GM23338 (cell line): Measurements from ENCODE around the gene VNN1. TPM values are rescaled to one million over a fixed set of nuclear protein-coding genes. Genes with fewer than 3 reads are reported as not detected.

Experiments
- ATAC-seq: fragments of 200-7000 bp; cut with Tn5 transposase; 3 replicates; pipeline ENCODE4 v1.9.1; 2020
- DNase-seq: peaks from one replicate; pipeline ENCODE4 v3.0.0-alpha.2; 2015; ENCODE audit warnings: low spot score
- H2AFZ ChIP-seq: fragments of 200-600 bp; sonication (generic); 2 replicates; pipeline ENCODE4 v1.8.0; 2016; ENCODE audit warnings: antibody characterized with exemption, mild to moderate bottlenecking, moderate library complexity
- H3F3A ChIP-seq: fragments of 200-600 bp; sonication (generic); replicated peaks from 2 replicates; pipeline ENCODE4 v1.8.0; 2017; ENCODE audit warnings: antibody characterized with exemption, mixed run types, low read depth
- H3K27ac ChIP-seq: fragments of 200-600 bp; sonication (generic); 2 replicates; pipeline ENCODE4 v1.6.1; 2016; ENCODE audit warnings: low read depth
- H3K27me3 ChIP-seq: fragments of 200-600 bp; sonication (generic); 2 replicates; pipeline ENCODE4 v1.8.0; 2016; ENCODE audit warnings: mild to moderate bottlenecking, mixed run types, moderate library complexity; ENCODE audit not compliant: insufficient read depth
- H3K36me3 ChIP-seq: fragments of 200-600 bp; sonication (generic); 2 replicates; pipeline ENCODE4 v1.8.0; 2016; ENCODE audit warnings: mild to moderate bottlenecking; ENCODE audit not compliant: insufficient read depth
- H3K4me1 ChIP-seq: fragments of 200-600 bp; sonication (generic); 2 replicates; pipeline ENCODE4 v1.8.0; 2016; ENCODE audit warnings: mild to moderate bottlenecking, moderate library complexity; ENCODE audit not compliant: insufficient read depth
- H3K4me2 ChIP-seq: fragments of 200-600 bp; sonication (generic); 2 replicates; pipeline ENCODE4 v1.7.1; 2017; ENCODE audit warnings: mixed run types
- H3K4me3 ChIP-seq: fragments of 200-600 bp; sonication (generic); 2 replicates; pipeline ENCODE4 v1.6.1; 2016; ENCODE audit warnings: mixed run types
- H3K79me2 ChIP-seq: fragments of 200-600 bp; sonication (generic); replicated peaks from 2 replicates; pipeline ENCODE4 v1.8.0; 2017; ENCODE audit warnings: mild to moderate bottlenecking; ENCODE audit not compliant: insufficient read depth
- H3K9me2 ChIP-seq: fragments of 200-600 bp; sonication (generic); 2 replicates; pipeline ENCODE4 v1.8.0; 2017; ENCODE audit not compliant: insufficient read depth
- H4K20me1 ChIP-seq: fragments of 200-600 bp; sonication (generic); replicated peaks from 2 replicates; pipeline ENCODE4 v1.8.0; 2017; ENCODE audit warnings: mild to moderate bottlenecking; ENCODE audit not compliant: insufficient read depth
- H3K27ac Mint-ChIP-seq: 2 replicates; pipeline ENCODE4 v1.8.0; 2020; ENCODE audit warnings: inconsistent platforms, mild to moderate bottlenecking, moderate library complexity, mixed read lengths
- H3K27me3 Mint-ChIP-seq: 3 replicates; pipeline ENCODE4 v1.8.0; 2022; ENCODE audit warnings: low read depth, mild to moderate bottlenecking, moderate library complexity, mixed read lengths, inconsistent platforms; ENCODE audit not compliant: insufficient read depth, poor library complexity
- H3K36me3 Mint-ChIP-seq: 3 replicates; pipeline ENCODE4 v1.8.0; 2021; ENCODE audit warnings: low read depth, mild to moderate bottlenecking, inconsistent platforms, moderate library complexity, mixed read lengths
- H3K4me1 Mint-ChIP-seq: 3 replicates; pipeline ENCODE4 v1.8.0; 2020; ENCODE audit warnings: mild to moderate bottlenecking, inconsistent platforms, mixed read lengths
- H3K4me3 Mint-ChIP-seq: 3 replicates; pipeline ENCODE4 v1.8.0; 2021; ENCODE audit warnings: moderate library complexity, mild to moderate bottlenecking, inconsistent platforms, mixed read lengths
- H3K9me3 Mint-ChIP-seq: 3 replicates; pipeline ENCODE4 v1.8.0; 2020; ENCODE audit warnings: moderate library complexity, mild to moderate bottlenecking, inconsistent platforms, mixed read lengths
- CREB1 ChIP-seq: fragments of 250-450 bp; sonication (Bioruptor Pico); IDR thresholded peaks from 2 replicates; pipeline ENCODE4 v1.5.0; 2020; ENCODE audit warnings: low read depth, mild to moderate bottlenecking, moderate library complexity
- EZH2phosphoT487 ChIP-seq: fragments of 200-600 bp; sonication (generic); IDR thresholded peaks from one replicate; pipeline ENCODE4 v1.8.1; 2018; ENCODE audit warnings: antibody characterized with exemption; ENCODE audit not compliant: unreplicated experiment
- JUNB ChIP-seq: IDR thresholded peaks from one replicate; pipeline ENCODE4 v1.6.1; 2016; ENCODE audit warnings: antibody characterized with exemption; ENCODE audit not compliant: unreplicated experiment
- NANOG ChIP-seq: IDR thresholded peaks from 2 replicates; pipeline ENCODE4 v1.6.1; 2016; ENCODE audit warnings: antibody characterized with exemption, borderline replicate concordance
- POLR2AphosphoS5 ChIP-seq: IDR thresholded peaks from 2 replicates; pipeline ENCODE4 v1.6.1; 2016; ENCODE audit warnings: antibody characterized with exemption, low read depth
- STAT1 ChIP-seq: IDR thresholded peaks from one replicate; pipeline ENCODE4 v1.6.1; 2016; ENCODE audit warnings: antibody characterized with exemption; ENCODE audit not compliant: unreplicated experiment
- ZNF114 ChIP-seq: fragments of 250-450 bp; sonication (Bioruptor Pico); IDR thresholded peaks from 2 replicates; pipeline ENCODE4 v1.5.0; 2020; ENCODE audit warnings: mild to moderate bottlenecking, moderate library complexity
- ZNF331 ChIP-seq: fragments of 250-450 bp; sonication (Bioruptor Pico); IDR thresholded peaks from 2 replicates; pipeline ENCODE4 v1.5.0; 2020; ENCODE audit warnings: low read depth, mild to moderate bottlenecking, moderate library complexity
- polyA plus RNA-seq: library from polyadenylated mRNA; unstranded; fragments of >200 nt; fragmentation: Nextera tagmentation; extraction: Ambion mirVana; gene quantifications from 2 replicates; pipeline ENCODE4 v1.2.1, GENCODE V29; 2016
- total RNA-seq: library from RNA; depleted of rRNA; stranded (reverse); fragments of >200 nt; shearing (Covaris generic); gene quantifications from 2 replicates; pipeline ENCODE4 v1.2.3, GENCODE V29; 2014
- TF ChIP-seq, protein P1 (sequence below), 2 experiments: fragments of 200-600 bp in 1 of 2; sonication (generic) in 1 of 2; conservative IDR thresholded peaks; 2 replicates each; pipeline versions ENCODE4 v1.5.1 to v1.6.1; 2016 to 2017; ENCODE audit warnings: antibody characterized with exemption in 2 of 2, low read depth in 2 of 2, mild to moderate bottlenecking in 2 of 2, moderate library complexity in 1 of 2
- TF ChIP-seq, protein P2 (sequence below): fragments of 250-450 bp; sonication (Bioruptor Pico); IDR thresholded peaks from 2 replicates; pipeline ENCODE4 v1.5.0; 2020; ENCODE audit warnings: mild to moderate bottlenecking, moderate library complexity
- TF ChIP-seq, protein P3 (sequence below): IDR thresholded peaks from 2 replicates; pipeline ENCODE4 v1.6.1; 2016; ENCODE audit warnings: antibody characterized with exemption
- TF ChIP-seq, protein P4 (sequence below): IDR thresholded peaks from one replicate; pipeline ENCODE4 v1.6.1; 2018; ENCODE audit warnings: antibody characterized with exemption; ENCODE audit not compliant: unreplicated experiment

VNN1 gene
- total and polyA plus RNA-seq, 2 experiments from 2014 or later: not detected

DNA sequence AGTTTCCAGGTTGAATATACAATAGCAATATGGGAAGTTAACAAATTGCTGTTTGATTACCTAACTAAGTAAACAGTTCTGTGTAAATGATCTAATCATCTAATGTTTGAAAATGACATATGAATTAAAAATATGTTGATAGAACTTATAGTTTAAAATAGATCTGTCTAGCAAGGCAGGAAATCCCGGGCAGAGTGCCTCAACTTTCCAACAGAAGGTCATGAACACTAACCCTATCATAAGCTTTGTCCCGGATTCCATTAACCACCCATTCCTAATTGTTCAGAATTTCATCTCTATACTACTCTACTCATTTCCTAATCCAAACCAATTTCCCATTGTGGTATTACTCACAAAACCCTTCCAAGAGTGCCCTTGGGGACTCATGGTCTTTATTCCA is 65.0 kb downstream of the VNN1 start:
- Mint-ChIP-seq H3K36me3 (no peaks in the 10 kb centered on the region), H3K27ac (no peak overlapping the region), H3K4me3 (no peak overlapping the region), H3K4me1 (no peaks in the 10 kb centered on the region), H3K27me3 (no peaks in the 10 kb centered on the region), H3K9me3 (no peaks in the 10 kb centered on the region)
- ATAC-seq (no peak), DNase-seq (no peak)
- Histone ChIP-seq H2AFZ (no peak overlapping the region), H3K4me3 (no peak overlapping the region), H3K79me2 (no peaks in the 10 kb centered on the region), H3K4me1 (peaks cover 7% of the 10 kb centered on the region; the same call in 1 of the 2 replicates), H3F3A (no peaks in the 10 kb centered on the region), H3K4me2 (no peak overlapping the region), H4K20me1 (no peaks in the 10 kb centered on the region), H3K27ac (no peak overlapping the region), H3K27me3 (no peaks in the 10 kb centered on the region), H3K9me2 (peaks cover 19% of the 10 kb centered on the region), H3K36me3 (no peaks in the 10 kb centered on the region)
- no peak for TF ChIP-seq POLR2AphosphoS5
- TF ChIP-seq STAT1: no peak
- TF ChIP-seq, protein P1, sequence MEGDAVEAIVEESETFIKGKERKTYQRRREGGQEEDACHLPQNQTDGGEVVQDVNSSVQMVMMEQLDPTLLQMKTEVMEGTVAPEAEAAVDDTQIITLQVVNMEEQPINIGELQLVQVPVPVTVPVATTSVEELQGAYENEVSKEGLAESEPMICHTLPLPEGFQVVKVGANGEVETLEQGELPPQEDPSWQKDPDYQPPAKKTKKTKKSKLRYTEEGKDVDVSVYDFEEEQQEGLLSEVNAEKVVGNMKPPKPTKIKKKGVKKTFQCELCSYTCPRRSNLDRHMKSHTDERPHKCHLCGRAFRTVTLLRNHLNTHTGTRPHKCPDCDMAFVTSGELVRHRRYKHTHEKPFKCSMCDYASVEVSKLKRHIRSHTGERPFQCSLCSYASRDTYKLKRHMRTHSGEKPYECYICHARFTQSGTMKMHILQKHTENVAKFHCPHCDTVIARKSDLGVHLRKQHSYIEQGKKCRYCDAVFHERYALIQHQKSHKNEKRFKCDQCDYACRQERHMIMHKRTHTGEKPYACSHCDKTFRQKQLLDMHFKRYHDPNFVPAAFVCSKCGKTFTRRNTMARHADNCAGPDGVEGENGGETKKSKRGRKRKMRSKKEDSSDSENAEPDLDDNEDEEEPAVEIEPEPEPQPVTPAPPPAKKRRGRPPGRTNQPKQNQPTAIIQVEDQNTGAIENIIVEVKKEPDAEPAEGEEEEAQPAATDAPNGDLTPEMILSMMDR (conservative IDR thresholded peaks at IDR 0.05; ENCODE audit: low read depth in 2 of 2): no peak
- no peak for TF ChIP-seq JUNB
- TF ChIP-seq, protein P2, sequence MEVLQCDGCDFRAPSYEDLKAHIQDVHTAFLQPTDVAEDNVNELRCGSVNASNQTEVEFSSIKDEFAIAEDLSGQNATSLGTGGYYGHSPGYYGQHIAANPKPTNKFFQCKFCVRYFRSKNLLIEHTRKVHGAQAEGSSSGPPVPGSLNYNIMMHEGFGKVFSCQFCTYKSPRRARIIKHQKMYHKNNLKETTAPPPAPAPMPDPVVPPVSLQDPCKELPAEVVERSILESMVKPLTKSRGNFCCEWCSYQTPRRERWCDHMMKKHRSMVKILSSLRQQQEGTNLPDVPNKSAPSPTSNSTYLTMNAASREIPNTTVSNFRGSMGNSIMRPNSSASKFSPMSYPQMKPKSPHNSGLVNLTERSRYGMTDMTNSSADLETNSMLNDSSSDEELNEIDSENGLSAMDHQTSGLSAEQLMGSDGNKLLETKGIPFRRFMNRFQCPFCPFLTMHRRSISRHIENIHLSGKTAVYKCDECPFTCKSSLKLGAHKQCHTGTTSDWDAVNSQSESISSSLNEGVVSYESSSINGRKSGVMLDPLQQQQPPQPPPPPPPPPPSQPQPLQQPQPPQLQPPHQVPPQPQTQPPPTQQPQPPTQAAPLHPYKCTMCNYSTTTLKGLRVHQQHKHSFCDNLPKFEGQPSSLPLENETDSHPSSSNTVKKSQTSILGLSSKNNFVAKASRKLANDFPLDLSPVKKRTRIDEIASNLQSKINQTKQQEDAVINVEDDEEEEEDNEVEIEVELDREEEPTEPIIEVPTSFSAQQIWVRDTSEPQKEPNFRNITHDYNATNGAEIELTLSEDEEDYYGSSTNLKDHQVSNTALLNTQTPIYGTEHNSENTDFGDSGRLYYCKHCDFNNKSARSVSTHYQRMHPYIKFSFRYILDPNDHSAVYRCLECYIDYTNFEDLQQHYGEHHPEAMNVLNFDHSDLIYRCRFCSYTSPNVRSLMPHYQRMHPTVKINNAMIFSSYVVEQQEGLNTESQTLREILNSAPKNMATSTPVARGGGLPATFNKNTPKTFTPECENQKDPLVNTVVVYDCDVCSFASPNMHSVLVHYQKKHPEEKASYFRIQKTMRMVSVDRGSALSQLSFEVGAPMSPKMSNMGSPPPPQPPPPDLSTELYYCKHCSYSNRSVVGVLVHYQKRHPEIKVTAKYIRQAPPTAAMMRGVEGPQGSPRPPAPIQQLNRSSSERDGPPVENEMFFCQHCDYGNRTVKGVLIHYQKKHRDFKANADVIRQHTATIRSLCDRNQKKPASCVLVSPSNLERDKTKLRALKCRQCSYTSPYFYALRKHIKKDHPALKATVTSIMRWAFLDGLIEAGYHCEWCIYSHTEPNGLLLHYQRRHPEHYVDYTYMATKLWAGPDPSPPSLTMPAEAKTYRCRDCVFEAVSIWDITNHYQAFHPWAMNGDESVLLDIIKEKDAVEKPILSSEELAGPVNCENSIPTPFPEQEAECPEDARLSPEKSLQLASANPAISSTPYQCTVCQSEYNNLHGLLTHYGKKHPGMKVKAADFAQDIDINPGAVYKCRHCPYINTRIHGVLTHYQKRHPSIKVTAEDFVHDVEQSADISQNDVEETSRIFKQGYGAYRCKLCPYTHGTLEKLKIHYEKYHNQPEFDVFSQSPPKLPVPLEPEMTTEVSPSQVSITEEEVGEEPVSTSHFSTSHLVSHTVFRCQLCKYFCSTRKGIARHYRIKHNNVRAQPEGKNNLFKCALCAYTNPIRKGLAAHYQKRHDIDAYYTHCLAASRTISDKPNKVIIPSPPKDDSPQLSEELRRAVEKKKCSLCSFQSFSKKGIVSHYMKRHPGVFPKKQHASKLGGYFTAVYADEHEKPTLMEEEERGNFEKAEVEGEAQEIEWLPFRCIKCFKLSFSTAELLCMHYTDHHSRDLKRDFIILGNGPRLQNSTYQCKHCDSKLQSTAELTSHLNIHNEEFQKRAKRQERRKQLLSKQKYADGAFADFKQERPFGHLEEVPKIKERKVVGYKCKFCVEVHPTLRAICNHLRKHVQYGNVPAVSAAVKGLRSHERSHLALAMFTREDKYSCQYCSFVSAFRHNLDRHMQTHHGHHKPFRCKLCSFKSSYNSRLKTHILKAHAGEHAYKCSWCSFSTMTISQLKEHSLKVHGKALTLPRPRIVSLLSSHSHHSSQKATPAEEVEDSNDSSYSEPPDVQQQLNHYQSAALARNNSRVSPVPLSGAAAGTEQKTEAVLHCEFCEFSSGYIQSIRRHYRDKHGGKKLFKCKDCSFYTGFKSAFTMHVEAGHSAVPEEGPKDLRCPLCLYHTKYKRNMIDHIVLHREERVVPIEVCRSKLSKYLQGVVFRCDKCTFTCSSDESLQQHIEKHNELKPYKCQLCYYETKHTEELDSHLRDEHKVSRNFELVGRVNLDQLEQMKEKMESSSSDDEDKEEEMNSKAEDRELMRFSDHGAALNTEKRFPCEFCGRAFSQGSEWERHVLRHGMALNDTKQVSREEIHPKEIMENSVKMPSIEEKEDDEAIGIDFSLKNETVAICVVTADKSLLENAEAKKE (CRISPR knock-in tag): no peak
- no peak for TF ChIP-seq ZNF114 (CRISPR knock-in tag)
- TF ChIP-seq EZH2phosphoT487: no peak
- TF ChIP-seq ZNF331 (CRISPR knock-in tag): no peak
- no peak for TF ChIP-seq CREB1
- TF ChIP-seq, protein P3, sequence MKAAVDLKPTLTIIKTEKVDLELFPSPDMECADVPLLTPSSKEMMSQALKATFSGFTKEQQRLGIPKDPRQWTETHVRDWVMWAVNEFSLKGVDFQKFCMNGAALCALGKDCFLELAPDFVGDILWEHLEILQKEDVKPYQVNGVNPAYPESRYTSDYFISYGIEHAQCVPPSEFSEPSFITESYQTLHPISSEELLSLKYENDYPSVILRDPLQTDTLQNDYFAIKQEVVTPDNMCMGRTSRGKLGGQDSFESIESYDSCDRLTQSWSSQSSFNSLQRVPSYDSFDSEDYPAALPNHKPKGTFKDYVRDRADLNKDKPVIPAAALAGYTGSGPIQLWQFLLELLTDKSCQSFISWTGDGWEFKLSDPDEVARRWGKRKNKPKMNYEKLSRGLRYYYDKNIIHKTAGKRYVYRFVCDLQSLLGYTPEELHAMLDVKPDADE: no peak
- no peak for TF ChIP-seq NANOG
- TF ChIP-seq, protein P4, sequence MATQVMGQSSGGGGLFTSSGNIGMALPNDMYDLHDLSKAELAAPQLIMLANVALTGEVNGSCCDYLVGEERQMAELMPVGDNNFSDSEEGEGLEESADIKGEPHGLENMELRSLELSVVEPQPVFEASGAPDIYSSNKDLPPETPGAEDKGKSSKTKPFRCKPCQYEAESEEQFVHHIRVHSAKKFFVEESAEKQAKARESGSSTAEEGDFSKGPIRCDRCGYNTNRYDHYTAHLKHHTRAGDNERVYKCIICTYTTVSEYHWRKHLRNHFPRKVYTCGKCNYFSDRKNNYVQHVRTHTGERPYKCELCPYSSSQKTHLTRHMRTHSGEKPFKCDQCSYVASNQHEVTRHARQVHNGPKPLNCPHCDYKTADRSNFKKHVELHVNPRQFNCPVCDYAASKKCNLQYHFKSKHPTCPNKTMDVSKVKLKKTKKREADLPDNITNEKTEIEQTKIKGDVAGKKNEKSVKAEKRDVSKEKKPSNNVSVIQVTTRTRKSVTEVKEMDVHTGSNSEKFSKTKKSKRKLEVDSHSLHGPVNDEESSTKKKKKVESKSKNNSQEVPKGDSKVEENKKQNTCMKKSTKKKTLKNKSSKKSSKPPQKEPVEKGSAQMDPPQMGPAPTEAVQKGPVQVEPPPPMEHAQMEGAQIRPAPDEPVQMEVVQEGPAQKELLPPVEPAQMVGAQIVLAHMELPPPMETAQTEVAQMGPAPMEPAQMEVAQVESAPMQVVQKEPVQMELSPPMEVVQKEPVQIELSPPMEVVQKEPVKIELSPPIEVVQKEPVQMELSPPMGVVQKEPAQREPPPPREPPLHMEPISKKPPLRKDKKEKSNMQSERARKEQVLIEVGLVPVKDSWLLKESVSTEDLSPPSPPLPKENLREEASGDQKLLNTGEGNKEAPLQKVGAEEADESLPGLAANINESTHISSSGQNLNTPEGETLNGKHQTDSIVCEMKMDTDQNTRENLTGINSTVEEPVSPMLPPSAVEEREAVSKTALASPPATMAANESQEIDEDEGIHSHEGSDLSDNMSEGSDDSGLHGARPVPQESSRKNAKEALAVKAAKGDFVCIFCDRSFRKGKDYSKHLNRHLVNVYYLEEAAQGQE: no peak
